Measurements from ENCODE around the gene TMCC2.
"Not testable (repeated sequence)": the region's sequence is repeated elsewhere in the genome, so short reads cannot be mapped to it uniquely, and the experiment has no call there.

TMCC2 gene, protein sequence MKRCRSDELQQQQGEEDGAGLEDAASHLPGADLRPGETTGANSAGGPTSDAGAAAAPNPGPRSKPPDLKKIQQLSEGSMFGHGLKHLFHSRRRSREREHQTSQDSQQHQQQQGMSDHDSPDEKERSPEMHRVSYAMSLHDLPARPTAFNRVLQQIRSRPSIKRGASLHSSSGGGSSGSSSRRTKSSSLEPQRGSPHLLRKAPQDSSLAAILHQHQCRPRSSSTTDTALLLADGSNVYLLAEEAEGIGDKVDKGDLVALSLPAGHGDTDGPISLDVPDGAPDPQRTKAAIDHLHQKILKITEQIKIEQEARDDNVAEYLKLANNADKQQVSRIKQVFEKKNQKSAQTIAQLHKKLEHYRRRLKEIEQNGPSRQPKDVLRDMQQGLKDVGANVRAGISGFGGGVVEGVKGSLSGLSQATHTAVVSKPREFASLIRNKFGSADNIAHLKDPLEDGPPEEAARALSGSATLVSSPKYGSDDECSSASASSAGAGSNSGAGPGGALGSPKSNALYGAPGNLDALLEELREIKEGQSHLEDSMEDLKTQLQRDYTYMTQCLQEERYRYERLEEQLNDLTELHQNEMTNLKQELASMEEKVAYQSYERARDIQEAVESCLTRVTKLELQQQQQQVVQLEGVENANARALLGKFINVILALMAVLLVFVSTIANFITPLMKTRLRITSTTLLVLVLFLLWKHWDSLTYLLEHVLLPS

DNA sequence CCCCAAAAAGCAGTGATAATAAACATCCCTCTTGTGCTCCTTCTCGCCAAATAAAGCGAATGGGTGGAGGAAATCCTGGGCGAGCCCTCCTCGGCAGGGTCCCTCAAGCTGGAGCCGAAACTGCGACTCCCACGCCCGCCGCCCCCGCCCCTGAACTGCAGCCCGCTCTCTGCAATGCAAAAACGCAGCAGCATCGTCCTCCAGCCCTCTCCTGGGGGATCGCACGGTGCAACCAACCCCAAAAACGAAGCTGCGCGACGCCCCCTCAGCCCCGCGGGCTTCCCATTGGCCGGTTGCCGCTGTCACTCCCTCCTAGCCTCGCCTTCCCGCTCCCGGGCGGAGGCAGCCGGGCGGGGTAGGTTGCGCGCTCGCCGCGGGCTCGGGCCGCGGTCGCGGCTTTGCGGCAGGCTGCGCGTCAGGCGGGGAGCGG lies at the start of gene TMCC2:
Gene TMCC2, plus strand, starts transcription at position 363 of the 430 bp plus-strand sequence. CDS start 619 bp downstream, outside the sequence.
- TF ChIP-seq ZNF565 (CRISPR knock-in tag; conservative IDR thresholded peaks at IDR 0.05; ENCODE audit: low read depth), result no peak
- TF ChIP-seq, protein P1, sequence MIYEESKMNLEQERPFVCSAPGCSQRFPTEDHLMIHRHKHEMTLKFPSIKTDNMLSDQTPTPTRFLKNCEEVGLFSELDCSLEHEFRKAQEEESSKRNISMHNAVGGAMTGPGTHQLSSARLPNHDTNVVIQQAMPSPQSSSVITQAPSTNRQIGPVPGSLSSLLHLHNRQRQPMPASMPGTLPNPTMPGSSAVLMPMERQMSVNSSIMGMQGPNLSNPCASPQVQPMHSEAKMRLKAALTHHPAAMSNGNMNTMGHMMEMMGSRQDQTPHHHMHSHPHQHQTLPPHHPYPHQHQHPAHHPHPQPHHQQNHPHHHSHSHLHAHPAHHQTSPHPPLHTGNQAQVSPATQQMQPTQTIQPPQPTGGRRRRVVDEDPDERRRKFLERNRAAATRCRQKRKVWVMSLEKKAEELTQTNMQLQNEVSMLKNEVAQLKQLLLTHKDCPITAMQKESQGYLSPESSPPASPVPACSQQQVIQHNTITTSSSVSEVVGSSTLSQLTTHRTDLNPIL (CRISPR knock-in tag; IDR thresholded peaks at IDR 0.05; ENCODE audit: low read depth), result no peak
- TF ChIP-seq TCF4 (CRISPR knock-in tag; IDR thresholded peaks at IDR 0.05; ENCODE audit: borderline replicate concordance), result no peak
- TF ChIP-seq, protein P2, sequence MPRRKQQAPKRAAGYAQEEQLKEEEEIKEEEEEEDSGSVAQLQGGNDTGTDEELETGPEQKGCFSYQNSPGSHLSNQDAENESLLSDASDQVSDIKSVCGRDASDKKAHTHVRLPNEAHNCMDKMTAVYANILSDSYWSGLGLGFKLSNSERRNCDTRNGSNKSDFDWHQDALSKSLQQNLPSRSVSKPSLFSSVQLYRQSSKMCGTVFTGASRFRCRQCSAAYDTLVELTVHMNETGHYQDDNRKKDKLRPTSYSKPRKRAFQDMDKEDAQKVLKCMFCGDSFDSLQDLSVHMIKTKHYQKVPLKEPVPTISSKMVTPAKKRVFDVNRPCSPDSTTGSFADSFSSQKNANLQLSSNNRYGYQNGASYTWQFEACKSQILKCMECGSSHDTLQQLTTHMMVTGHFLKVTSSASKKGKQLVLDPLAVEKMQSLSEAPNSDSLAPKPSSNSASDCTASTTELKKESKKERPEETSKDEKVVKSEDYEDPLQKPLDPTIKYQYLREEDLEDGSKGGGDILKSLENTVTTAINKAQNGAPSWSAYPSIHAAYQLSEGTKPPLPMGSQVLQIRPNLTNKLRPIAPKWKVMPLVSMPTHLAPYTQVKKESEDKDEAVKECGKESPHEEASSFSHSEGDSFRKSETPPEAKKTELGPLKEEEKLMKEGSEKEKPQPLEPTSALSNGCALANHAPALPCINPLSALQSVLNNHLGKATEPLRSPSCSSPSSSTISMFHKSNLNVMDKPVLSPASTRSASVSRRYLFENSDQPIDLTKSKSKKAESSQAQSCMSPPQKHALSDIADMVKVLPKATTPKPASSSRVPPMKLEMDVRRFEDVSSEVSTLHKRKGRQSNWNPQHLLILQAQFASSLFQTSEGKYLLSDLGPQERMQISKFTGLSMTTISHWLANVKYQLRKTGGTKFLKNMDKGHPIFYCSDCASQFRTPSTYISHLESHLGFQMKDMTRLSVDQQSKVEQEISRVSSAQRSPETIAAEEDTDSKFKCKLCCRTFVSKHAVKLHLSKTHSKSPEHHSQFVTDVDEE (CRISPR knock-in tag; IDR thresholded peaks at IDR 0.05), result no peak
- no peak for TF ChIP-seq ZNF70 (CRISPR knock-in tag; IDR thresholded peaks at IDR 0.05)
- TF ChIP-seq ZNF8 (CRISPR knock-in tag; IDR thresholded peaks at IDR 0.05), result no peak
- TF ChIP-seq ZFP3 (CRISPR knock-in tag; IDR thresholded peaks at IDR 0.05), result no peak
- no peak for TF ChIP-seq ISL1 (CRISPR knock-in tag; IDR thresholded peaks at IDR 0.05)
- TF ChIP-seq TOX (CRISPR knock-in tag; IDR thresholded peaks at IDR 0.05; ENCODE audit: borderline replicate concordance), result no peak
- TF ChIP-seq CSDC2 (CRISPR knock-in tag; IDR thresholded peaks at IDR 0.05), result no peak
- no peak for TF ChIP-seq OSR1 (CRISPR knock-in tag; IDR thresholded peaks at IDR 0.05)
- no peak for TF ChIP-seq SNAI2 (CRISPR knock-in tag; IDR thresholded peaks at IDR 0.05)
- TF ChIP-seq, protein P3, sequence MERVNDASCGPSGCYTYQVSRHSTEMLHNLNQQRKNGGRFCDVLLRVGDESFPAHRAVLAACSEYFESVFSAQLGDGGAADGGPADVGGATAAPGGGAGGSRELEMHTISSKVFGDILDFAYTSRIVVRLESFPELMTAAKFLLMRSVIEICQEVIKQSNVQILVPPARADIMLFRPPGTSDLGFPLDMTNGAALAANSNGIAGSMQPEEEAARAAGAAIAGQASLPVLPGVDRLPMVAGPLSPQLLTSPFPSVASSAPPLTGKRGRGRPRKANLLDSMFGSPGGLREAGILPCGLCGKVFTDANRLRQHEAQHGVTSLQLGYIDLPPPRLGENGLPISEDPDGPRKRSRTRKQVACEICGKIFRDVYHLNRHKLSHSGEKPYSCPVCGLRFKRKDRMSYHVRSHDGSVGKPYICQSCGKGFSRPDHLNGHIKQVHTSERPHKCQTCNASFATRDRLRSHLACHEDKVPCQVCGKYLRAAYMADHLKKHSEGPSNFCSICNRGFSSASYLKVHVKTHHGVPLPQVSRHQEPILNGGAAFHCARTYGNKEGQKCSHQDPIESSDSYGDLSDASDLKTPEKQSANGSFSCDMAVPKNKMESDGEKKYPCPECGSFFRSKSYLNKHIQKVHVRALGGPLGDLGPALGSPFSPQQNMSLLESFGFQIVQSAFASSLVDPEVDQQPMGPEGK (CRISPR knock-in tag; IDR thresholded peaks at IDR 0.05; ENCODE audit: borderline replicate concordance), result no peak
- no peak for TF ChIP-seq RARB (CRISPR knock-in tag; IDR thresholded peaks at IDR 0.05)
- peak; percentile 93 for ATAC-seq

DNA sequence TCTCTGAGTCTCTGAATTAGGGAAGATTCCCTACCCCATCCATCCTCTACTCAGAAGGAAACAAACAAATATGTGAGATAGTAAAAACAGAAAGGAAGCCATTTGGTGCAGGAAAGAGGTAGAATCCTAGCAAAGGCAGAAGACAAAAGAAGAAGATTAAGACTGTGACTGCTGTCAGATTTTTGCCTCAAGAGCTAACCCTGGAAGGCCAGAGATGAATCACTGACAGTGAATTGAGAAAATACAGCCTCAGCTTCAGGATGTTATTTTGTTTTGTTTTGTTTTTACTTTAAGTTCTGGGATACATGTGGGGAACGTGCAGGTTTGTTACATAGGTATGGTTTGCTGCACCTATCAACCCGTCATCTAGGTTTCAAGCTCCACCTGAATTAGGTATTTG lies 47.9 kb upstream of the TMCC2 start:
- no peak for TF ChIP-seq ESRRG (CRISPR knock-in tag; IDR thresholded peaks at IDR 0.05)
- TF ChIP-seq ZNF8 (CRISPR knock-in tag; IDR thresholded peaks at IDR 0.05), result no peak
- TF ChIP-seq, protein P3 (CRISPR knock-in tag; IDR thresholded peaks at IDR 0.05; ENCODE audit: borderline replicate concordance), result no peak
- no peak for TF ChIP-seq ZFP3 (CRISPR knock-in tag; IDR thresholded peaks at IDR 0.05)
- TF ChIP-seq TCF4 (CRISPR knock-in tag; IDR thresholded peaks at IDR 0.05; ENCODE audit: borderline replicate concordance), result no peak
- no peak for TF ChIP-seq OSR1 (CRISPR knock-in tag; IDR thresholded peaks at IDR 0.05)
- TF ChIP-seq ZC3H10 (CRISPR knock-in tag; IDR thresholded peaks at IDR 0.05), result no peak
- no peak for TF ChIP-seq ZNF70 (CRISPR knock-in tag; IDR thresholded peaks at IDR 0.05)
- TF ChIP-seq, protein P2 (CRISPR knock-in tag; IDR thresholded peaks at IDR 0.05), result no peak
- no peak for ATAC-seq

DNA sequence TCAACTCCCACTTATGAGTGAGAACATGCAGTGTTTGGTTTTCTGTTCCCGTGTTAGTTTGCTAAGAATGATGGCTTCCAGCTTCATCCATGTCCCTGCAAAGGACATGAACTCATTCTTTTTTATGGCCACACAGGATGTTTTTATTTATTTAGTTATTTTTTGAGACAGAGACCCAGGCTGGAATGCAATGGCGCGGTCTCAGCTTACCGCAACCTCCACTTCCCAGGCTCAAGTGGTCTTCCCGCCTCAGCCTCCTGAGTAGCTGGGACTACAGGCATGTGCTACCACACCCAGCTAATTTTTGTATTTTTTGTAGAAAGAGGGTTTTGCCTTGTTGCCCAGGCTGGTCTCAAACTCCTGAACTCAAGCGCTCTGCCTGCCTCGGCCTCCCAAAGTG lies 47.4 kb upstream of the TMCC2 start:
- not testable (repeated sequence) for ATAC-seq
